HL-60/S4 treated with phorbol 12-myristate 13-acetate at 8.2 ng/mL for 4 days and 3 days (cell line): ENCODE data around the gene MST1.

Source experiments
- in situ Hi-C: fragments of 300-500 bp; cut with MboI; formaldehyde crosslinking; loops from 2 replicates; pipeline ENCODE4 v1.15.0; 2022; ENCODE audit warnings: low sequenced_read_pairs

Gene MST1

DNA sequence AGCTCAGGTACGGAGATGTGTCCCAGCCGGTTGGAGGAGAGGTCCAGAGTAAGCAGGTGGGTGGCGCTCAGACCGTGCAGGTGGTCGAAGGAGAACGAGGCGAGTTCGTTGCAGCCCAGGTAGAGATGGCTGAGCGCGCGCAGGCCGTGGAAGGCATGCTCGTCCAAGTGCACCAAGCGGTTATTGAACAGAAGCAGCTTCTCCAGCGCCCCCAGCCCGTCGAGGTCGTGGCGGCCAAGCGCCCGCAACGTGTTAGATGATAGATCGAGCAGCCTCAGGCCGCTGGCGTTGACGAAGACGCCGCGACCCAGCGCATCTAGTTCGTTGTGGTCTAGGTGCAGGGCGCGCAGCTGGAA lies 29.6 kb upstream of the MST1 start:
- in situ Hi-C loops = no loop called here

DNA sequence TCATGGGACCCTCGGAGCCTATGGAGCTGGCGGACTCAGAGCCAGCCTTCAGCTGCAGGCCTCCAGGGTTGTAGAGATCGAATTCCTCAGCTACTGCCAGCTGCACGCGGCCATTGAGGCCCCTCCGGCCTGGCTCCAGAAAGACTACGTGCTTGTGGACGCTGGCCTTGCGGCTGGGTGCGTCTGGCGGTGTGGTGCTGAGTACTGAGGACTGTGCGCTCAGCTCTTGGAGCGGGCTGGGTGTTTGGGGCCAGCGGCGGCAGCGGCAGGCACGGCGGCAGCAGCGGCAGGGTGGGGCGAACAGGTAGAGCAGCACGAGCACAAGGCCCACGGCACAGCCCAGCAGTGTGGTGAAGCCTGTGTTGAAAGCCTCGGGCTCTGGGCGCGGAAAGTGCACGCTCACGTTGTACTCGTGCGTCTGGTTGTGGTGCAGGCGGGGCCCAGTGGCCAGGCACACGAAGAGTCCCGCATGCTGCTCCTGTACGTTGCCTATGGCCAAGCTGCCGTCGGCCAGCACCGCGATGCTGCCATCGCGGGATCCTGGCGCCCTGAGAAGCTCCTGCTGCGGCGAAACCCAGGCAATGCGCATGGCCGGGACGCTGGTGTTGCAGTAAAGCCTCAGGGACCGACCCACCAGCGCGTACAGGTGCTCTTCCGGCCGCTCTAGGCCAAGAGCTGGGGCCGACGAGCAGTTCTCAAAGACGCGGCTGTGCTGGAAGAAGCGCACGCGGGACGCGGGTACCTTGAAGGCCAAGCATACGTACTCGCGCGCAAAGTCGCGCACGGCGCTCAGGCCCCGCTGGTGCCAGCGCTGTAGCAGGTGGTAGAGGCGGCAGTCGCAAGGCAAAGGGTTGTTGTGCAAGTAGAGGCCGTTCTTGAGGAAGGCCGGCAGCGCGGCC lies 28.9 kb upstream of the MST1 start:
- in situ Hi-C loops = no loop called here

- in situ Hi-C loops = no loop called here
Observed at GRCh38 chr3:49717211-49717958, 28.1 kb upstream of the MST1 start.

- in situ Hi-C loops = no loop called here
Observed at GRCh38 chr3:49716691-49717210, 27.5 kb upstream of the MST1 start.

GRCh38 chr3:49716169-49716568 lies 26.9 kb upstream of the MST1 start:
- in situ Hi-C loops = no loop called here

GRCh38 chr3:49715611-49716121 lies 26.4 kb upstream of the MST1 start:
- in situ Hi-C loops = no loop called here

DNA sequence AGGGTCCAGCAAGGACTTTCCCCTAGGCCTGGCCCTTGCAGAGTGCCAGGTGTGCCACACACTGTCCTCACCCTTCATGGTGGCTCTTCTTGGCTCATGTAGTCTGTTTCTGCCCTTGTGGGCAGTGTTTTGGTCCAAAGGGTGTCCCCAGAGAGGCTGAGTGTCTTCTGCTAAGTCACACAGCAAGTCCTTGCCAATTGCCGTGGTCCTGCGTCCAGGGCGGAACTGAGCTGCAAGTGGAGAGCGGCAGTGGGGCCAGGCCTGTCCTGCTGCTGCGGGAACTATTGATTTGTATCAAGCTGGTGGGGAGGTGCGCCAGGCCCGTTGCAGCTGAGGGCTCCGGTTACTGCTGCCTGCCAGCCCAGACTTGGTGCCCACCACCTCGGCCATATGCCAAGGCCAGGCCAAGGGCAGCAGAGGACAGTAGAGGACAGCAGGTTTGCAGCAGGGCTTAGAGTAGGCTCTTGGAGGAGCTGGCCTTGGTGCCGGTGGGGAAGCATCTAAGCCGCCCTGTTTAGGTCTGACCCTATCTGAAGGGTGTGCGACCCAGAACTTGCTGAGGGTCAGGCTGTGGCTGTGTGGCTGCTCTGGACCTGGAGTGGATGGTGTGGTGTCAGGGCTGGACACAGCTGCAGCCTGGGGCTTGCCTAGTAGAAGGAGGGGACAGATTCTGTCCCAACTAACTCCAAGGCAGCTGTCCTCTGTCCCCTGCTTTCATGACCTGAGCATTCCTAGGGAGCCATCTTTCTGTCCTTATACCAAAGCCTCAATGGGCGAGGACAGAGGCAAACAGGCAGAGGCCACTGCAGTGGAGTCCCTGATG lies 25.7 kb upstream of the MST1 start:
- in situ Hi-C loops = no loop called here

- in situ Hi-C loops = no loop called here
Observed at GRCh38 chr3:49713336-49714105, 24.2 kb upstream of the MST1 start.

DNA sequence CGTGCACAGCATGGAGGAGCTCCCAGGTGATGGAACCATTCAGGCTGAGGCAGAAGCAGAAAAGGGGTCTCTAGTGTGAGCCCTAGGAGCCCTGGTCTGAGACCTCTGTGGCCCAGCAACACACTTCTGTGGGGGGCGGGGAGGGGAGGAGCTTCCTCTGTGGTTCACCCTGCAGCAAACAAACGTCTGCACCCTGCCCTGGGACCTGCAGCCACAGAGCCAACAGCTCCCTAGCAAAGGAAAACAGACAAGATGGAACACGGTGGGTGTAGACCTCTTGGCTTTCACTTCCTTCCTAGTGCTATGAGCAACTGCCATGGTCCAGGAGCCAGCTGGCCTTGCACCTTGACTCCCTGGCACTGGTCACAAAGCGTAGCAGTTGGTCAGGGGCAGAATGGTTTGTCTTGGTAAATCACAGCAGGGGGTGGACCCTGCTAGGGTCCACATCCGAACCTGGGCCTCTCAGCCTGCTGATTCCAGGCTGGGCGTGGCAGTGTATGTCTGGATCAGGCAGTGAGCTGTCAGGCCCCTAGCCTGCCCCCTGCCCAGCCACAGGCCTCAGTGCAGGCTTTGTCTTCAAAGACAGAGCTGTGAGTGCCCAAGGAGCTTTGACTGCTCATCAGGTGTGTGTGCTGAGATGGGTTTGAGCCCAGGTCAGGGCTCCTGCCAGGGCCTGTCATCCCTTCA lies 23.5 kb upstream of the MST1 start:
- in situ Hi-C loops = no loop called here

- in situ Hi-C loops = no loop called here
Observed at GRCh38 chr3:49712166-49712565, 22.9 kb upstream of the MST1 start.

GRCh38 chr3:49711489-49711888 lies 22.2 kb upstream of the MST1 start:
- in situ Hi-C loops = no loop called here

- in situ Hi-C loops = no loop called here
Observed at GRCh38 chr3:49709852-49710251, 20.6 kb upstream of the MST1 start.

DNA sequence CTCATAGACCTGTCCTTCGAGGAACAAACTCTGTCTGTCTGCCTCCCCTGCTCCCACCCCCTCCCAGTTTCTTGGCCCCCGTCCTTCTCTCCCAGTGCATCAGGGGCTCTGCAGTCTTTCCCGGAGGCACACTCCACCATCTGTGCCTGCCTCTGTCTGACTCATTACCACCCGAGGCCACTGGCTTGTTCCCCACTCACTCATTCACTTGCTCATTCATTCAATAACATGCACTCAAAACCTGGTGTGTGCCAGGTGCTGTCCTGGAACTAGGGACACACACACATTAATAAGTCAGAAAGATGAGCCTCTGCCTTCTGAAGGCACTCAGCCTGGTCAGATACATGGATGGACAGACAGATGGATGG lies 17.8 kb upstream of the MST1 start:
- in situ Hi-C loops = no loop called here

DNA sequence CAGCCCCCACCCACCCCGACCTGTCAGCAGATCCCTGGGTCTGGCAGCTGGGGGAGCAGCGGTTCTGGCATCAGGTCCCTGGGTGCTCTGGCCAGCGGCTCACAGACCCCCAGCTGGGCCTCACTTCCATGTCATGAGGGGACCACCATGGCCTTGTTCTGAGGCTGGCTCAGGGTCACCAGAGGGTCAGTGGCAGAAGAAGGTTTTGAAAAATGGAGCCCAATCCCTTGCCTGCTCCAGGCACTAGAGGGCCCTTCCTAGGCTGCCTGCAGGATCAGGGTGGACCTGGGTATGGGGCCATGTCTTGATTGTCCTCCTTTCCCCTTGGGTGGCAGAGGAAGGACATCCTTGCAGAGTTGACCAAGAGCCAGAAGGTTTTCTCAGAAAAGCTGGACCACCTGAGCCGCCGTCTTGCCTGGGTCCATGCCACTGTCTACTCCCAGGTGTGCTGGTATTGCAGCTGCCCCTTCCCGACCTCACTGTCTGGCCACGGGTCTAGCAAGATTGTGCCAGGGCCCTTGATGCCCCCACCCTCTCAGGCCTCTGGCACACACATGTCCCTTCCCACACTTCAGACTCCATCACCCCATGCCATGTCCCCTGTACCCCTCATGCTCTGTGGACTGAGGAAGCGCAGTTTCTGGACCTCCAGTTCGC lies 17.3 kb upstream of the MST1 start:
- in situ Hi-C loops = no loop called here

DNA sequence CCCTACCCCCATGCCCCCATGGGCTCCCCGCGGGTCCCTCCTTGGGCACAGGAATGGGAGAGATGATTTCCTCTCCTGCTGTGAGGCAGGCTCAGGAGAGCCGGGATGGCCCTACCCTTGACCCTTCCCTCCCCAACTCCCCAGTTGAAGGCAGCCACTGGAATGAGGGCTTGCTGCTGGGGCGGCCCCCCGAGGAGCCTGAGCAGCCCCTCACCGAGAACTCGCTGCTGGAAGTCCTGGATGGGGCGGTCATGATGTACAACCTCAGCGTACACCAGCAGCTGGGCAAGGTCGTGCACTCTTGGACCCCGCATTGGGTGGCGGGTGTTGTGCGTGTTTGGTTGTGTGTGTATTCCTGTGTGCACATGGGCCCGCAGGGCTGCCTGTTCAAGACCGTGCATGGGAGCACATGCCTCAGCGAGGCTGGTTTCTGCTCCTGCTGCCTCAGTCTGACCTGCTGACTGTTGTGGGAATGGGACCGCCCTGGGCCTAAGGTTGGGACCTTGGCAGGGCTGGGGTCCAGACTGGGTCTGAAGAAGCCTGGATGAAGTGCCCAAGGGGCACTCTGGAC lies 16.2 kb upstream of the MST1 start:
- in situ Hi-C loops = no loop called here

DNA sequence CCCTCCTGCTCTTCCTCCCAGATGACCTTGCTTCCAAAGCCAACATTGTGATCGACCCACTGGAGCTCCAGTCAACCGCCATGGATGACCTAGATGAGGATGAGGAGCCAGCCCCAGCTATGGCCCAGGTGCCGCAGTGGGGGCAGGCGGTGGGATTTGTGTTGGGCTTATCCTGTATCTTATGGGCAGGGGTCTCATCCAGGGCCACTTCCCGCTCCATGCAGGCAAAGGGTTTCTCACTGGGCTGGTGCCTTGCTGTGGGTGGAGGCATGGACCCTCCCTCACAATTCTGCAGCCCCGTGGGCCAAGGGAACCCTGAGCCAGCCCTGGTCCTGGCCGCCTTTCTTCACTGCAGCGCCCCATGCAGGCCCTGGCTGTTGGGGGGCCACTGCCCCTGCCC lies 15.4 kb upstream of the MST1 start:
- in situ Hi-C loops = no loop called here

- in situ Hi-C loops = no loop called here
Observed at GRCh38 chr3:49703956-49704355, 14.7 kb upstream of the MST1 start.

GRCh38 chr3:49703443-49703927 lies 14.2 kb upstream of the MST1 start:
- in situ Hi-C loops = no loop called here

- in situ Hi-C loops = no loop called here
Observed at GRCh38 chr3:49702672-49703071, 13.4 kb upstream of the MST1 start.
